Measurements from ENCODE around the gene DUS4L. TPM values are rescaled to one million over a fixed set of nuclear protein-coding genes. Genes with fewer than 3 reads are reported as not detected.
A peak's percentile ranks its signal among the peaks of the same experiment; 100 is the strongest.

Gene DUS4L
- total and polyA plus RNA-seq, 5 experiments from 2014 or later = 5.6 to 17.6 (median 9.5) TPM

- Mint-ChIP-seq H3K9me3 (no peaks in the 10 kb centered on the region), H3K27ac (peak overlapping the region in 6 of 10 donors; percentile 13 to 72 (median 46)), H3K4me1 (peaks cover 3 to 31% (median 18%) of the 10 kb centered on the region in 4 donors), H3K36me3 (peaks cover 0 to 13% (median 12%) of the 10 kb centered on the region in 3 donors), H3K4me3 (peak overlapping the region in 9 of 10 donors; percentile 9 to 93 (median 77)), H3K27me3 (no peaks in the 10 kb centered on the region)
- DNase-seq (no peak), ATAC-seq (no peak)
- POLR2A ChIA-PET = interaction anchor here (2.0 kb wide), 1 partner anchor 18 kb away, joined by 10 read pairs; the partner anchor contains the start of genes COG5 and DUS4L
Measured at GRCh38 chr7:107581387-107582013, 17.7 kb downstream of the DUS4L start.

GRCh38 chr7:107582875-107583274 is 19.1 kb downstream of the DUS4L start:
- Mint-ChIP-seq H3K4me1 (peaks cover 3 to 31% (median 18%) of the 10 kb centered on the region in 4 donors), H3K27ac (peak overlapping the region in 5 of 10 donors; percentile 0 to 23 (median 1)), H3K9me3 (no peaks in the 10 kb centered on the region), H3K36me3 (peaks cover 0 to 15% (median 12%) of the 10 kb centered on the region in 3 donors), H3K4me3 (peak overlapping the region in 2 of 10 donors; percentile 2 to 67), H3K27me3 (no peaks in the 10 kb centered on the region)
- no peak for ATAC-seq
- POLR2A ChIA-PET = interaction anchor here (2.0 kb wide), 1 partner anchor 19 kb away, joined by 10 read pairs; the partner anchor contains the start of genes COG5 and DUS4L
- no peak for DNase-seq

- no peaks in the 10 kb centered on the region for H3K9me3 Mint-ChIP-seq
- POLR2A ChIA-PET = interaction anchor here (2.3 kb wide), 1 partner anchor 21 kb away, joined by 7 read pairs; the partner anchor contains the start of genes COG5 and DUS4L
- H3K27ac Mint-ChIP-seq = peak overlapping the region in 1 of 10 donors; percentile 12
Measured at GRCh38 chr7:107584716-107585115, 20.9 kb downstream of the DUS4L start.

GRCh38 chr7:107588529-107589130 is 24.9 kb downstream of the DUS4L start:
- POLR2A ChIA-PET = no interaction called here
- Mint-ChIP-seq H3K27me3 (no peaks in the 10 kb centered on the region), H3K36me3 (peaks cover 0 to 19% (median 15%) of the 10 kb centered on the region in 3 donors), H3K4me1 (no peaks in the 10 kb centered on the region), H3K27ac (peak overlapping the region in 1 of 10 donors; percentile 29), H3K9me3 (no peaks in the 10 kb centered on the region), H3K4me3 (no peak overlapping the region)
- no peak for DNase-seq
- no peak for ATAC-seq

More at GRCh38 chr7:107584716-107585115, 20.9 kb downstream of the DUS4L start:
- Mint-ChIP-seq H3K27me3 (no peaks in the 10 kb centered on the region), H3K4me1 (peaks cover 1 to 24% (median 17%) of the 10 kb centered on the region in 4 donors), H3K4me3 (no peak overlapping the region), H3K36me3 (peaks cover 0 to 19% (median 12%) of the 10 kb centered on the region in 3 donors)
- ATAC-seq (no peak), DNase-seq (no peak)

DNA sequence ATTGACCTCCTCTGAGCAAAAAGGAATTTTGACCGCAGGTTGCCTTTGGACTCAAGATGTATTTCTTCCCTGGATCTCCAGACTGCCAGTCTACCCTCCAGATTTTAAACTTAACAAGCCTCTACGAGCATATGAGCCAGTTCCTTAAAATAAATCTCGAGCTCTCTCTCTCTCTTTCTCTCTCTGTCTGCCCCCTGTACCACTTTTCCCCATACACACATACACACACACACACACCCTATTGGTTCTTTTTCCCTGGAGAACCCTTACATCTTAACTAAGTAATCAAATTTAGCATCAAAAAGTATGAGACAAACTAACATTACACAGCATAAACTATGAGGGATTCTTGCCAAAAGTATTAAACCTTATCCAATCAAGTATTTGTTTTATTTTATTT is 27.6 kb downstream of the DUS4L start:
- DNase-seq = no peak
- POLR2A ChIA-PET = no interaction called here
- Mint-ChIP-seq H3K27me3 (no peaks in the 10 kb centered on the region), H3K4me1 (no peaks in the 10 kb centered on the region), H3K9me3 (no peaks in the 10 kb centered on the region), H3K27ac (no peak overlapping the region), H3K4me3 (no peak overlapping the region), H3K36me3 (peaks cover 0 to 28% (median 11%) of the 10 kb centered on the region in 3 donors)
- ATAC-seq = no peak

DNA sequence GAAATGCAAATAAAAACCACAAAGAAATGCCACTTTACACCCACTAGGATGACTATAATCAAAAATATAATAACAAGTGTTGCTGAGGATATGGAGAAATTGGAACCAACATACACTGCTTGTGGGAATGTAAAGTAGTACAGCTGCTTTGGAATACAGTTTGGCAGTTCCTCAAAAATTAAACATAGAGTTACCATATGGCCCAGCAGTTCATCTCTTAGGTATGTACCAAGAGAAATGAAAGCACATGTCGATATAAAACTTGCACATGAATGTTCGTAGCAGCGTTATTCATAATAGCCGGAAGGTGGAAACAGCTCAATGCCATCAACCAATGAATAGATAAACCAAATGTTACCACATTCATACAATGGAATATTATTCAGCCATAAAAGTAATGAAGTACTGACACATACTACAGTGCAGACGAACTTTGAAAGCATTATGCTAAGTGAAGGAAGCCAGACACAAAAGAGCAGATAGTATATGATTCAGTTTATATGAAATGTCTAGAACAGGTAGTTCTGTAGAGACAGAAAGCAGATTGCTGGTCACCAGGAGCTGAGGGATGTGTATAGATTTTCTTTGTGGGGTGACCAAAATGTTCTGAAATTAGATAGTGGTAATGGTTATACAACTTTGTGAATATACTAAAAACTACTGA is 28.7 kb downstream of the DUS4L start:
- DNase-seq (no peak), ATAC-seq (no peak)
- no peaks in the 10 kb centered on the region for H3K27me3 Mint-ChIP-seq
- no peaks in the 10 kb centered on the region for H3K4me1 Mint-ChIP-seq
- H3K9me3 Mint-ChIP-seq = no peaks in the 10 kb centered on the region
- H3K27ac Mint-ChIP-seq = no peak overlapping the region
- POLR2A ChIA-PET = no interaction called here
- peaks cover 0 to 32% (median 12%) of the 10 kb centered on the region in 3 donors for H3K36me3 Mint-ChIP-seq
- H3K4me3 Mint-ChIP-seq = no peak overlapping the region

DNA sequence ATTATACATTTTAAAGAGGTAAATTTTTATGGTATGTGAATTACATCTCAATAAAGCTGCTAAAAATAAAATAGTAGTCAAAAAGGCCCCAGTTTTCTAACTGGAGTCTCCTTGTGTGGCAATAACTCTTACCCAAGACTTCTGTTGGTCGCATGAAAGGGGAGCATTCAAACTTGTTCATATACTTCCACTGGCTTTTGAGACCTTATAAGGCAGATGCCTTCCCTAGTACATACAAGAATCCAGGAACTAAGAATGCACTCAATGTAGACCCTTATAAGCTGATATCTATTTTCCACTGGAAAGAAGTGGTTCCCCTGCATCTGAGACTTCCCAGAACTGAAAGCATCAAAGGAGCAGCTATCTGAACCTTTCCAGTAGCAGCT is 29.2 kb downstream of the DUS4L start:
- Mint-ChIP-seq H3K36me3 (peaks cover 0 to 32% (median 12%) of the 10 kb centered on the region in 3 donors), H3K9me3 (no peaks in the 10 kb centered on the region), H3K4me3 (no peak overlapping the region), H3K27ac (no peak overlapping the region), H3K27me3 (no peaks in the 10 kb centered on the region), H3K4me1 (no peaks in the 10 kb centered on the region)
- POLR2A ChIA-PET = no interaction called here
- DNase-seq (no peak), ATAC-seq (no peak)

GRCh38 chr7:107594961-107595737 is 31.4 kb downstream of the DUS4L start:
- peaks cover 0 to 33% (median 12%) of the 10 kb centered on the region in 3 donors for H3K36me3 Mint-ChIP-seq
- DNase-seq (no peak), ATAC-seq (no peak)
- H3K9me3 Mint-ChIP-seq = no peaks in the 10 kb centered on the region
- H3K4me3 Mint-ChIP-seq = no peak overlapping the region
- H3K27me3 Mint-ChIP-seq = no peaks in the 10 kb centered on the region
- H3K4me1 Mint-ChIP-seq = no peaks in the 10 kb centered on the region
- POLR2A ChIA-PET = no interaction called here
- no peak overlapping the region for H3K27ac Mint-ChIP-seq

DNA sequence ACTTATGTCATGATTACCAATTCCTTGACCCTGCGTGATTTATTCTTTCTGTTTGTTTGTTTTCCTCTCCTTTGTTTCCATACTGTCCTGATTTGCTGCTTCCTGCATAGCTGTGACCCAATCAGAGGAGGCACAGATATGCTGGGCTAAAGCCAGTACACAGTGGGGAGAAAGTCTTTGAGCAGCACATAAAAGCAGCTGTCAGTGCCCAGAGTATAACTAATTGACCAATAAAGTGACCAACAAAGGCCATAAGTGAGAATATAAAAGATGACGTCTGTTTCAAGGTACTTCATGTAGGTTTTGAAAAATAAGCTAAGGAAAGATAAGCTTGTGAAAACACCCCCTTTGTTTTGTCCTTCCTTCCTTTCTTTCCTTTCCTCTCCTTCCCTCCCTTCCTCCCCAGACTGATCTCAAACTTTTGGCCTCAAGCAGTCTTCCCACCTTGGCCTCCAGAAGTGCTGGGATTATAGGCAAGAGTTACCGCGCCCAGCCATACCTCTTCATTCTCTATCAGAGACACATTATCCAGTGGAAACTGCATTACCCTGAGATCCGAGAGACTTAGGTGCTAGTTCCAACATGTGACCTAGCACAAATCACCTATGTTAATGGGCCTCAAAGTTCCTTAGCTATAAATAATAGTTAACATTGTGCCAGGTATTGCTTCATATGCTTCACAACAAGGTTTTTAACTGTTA is 33.3 kb downstream of the DUS4L start:
- POLR2A ChIA-PET = no interaction called here
- Mint-ChIP-seq H3K9me3 (no peaks in the 10 kb centered on the region), H3K4me3 (no peak overlapping the region), H3K36me3 (peaks cover 0 to 48% (median 15%) of the 10 kb centered on the region in 3 donors), H3K27me3 (no peaks in the 10 kb centered on the region), H3K4me1 (no peaks in the 10 kb centered on the region), H3K27ac (peak overlapping the region in 1 of 10 donors; percentile 67)
- DNase-seq (no peak), ATAC-seq (no peak)

DNA sequence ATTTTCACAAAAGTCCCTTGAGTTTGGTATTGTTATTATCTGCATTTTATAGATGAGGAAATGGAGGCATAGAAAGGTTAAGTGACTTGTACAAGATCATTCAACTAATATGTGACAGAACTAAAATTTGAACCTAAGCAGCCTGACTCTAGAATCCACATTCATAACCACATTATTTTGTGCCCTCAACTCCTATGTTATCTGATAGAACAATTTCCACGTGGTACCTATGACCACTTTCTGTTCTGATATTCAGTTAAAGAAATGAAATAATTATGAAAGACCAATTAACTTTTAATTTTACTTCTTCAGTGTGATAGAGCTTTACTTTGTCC is 33.8 kb downstream of the DUS4L start:
- Mint-ChIP-seq H3K4me1 (no peaks in the 10 kb centered on the region), H3K36me3 (peaks cover 0 to 48% (median 16%) of the 10 kb centered on the region in 3 donors), H3K9me3 (no peaks in the 10 kb centered on the region), H3K4me3 (no peak overlapping the region), H3K27me3 (no peaks in the 10 kb centered on the region), H3K27ac (no peak overlapping the region)
- DNase-seq (no peak), ATAC-seq (no peak)
- POLR2A ChIA-PET = no interaction called here

- Mint-ChIP-seq H3K36me3 (peaks cover 0 to 49% (median 17%) of the 10 kb centered on the region in 3 donors), H3K4me1 (no peaks in the 10 kb centered on the region), H3K27ac (no peak overlapping the region), H3K9me3 (no peaks in the 10 kb centered on the region), H3K4me3 (no peak overlapping the region), H3K27me3 (no peaks in the 10 kb centered on the region)
- POLR2A ChIA-PET = no interaction called here
- no peak for ATAC-seq
- DNase-seq = no peak
Measured at GRCh38 chr7:107597953-107598352, 34.2 kb downstream of the DUS4L start.

DNA sequence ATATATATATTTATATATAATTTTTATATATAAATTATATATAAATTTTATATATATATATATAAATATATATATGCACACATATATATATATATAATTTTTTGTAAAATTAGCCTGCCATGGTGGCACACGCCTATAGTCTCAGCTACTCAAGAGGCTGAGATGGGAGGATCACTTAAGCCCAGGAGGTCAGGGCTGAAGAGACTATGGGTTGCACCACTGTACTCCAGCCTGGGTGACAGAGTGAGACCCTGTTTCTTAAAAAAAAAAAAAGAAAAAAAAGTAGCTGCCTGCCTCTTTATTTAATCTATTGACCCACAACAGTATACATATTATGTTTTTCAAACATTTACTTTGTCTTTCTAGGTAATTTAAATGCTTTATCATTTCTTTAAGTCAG is 35.5 kb downstream of the DUS4L start:
- Mint-ChIP-seq H3K27ac (no peak overlapping the region), H3K9me3 (no peaks in the 10 kb centered on the region), H3K4me3 (no peak overlapping the region), H3K27me3 (no peaks in the 10 kb centered on the region), H3K36me3 (peaks cover 0 to 53% (median 15%) of the 10 kb centered on the region in 3 donors), H3K4me1 (no peaks in the 10 kb centered on the region)
- no peak for DNase-seq
- POLR2A ChIA-PET = no interaction called here
- no peak for ATAC-seq

Measured in naive thymus-derived CD8-positive, alpha-beta T cell (primary cell).